Mesenchymal stem cell (in vitro differentiated cells and primary cell): ENCODE data around the gene LIMA1.
A peak's percentile ranks its signal among the peaks of the same experiment; 100 is the strongest.

Experiments used
- DNase-seq: peaks from one replicate; pipeline ENCODE4 v3.0.0-alpha.2; 2013
- H2AFZ ChIP-seq: one replicate; pipeline ENCODE4 v1.6.1; 2013; ENCODE audit warnings: low read depth, mild to moderate bottlenecking, control low read depth, inconsistent platforms, low read length, moderate library complexity
- H2AK5ac ChIP-seq: 2 replicates; pipeline ENCODE4 v1.6.1; 2013; ENCODE audit warnings: low read length, moderate library complexity, mild to moderate bottlenecking, inconsistent platforms; ENCODE audit not compliant: severe bottlenecking
- H2BK120ac ChIP-seq: one replicate; pipeline ENCODE4 v1.6.1; 2013; ENCODE audit warnings: low read depth, mild to moderate bottlenecking, inconsistent platforms, low read length, moderate library complexity
- H2BK12ac ChIP-seq, 2 experiments: one replicate each; pipeline ENCODE4 v1.6.1; 2013; ENCODE audit warnings: inconsistent platforms in 2 of 2, low read length in 2 of 2, mild to moderate bottlenecking in 2 of 2, moderate library complexity in 2 of 2, control low read depth in 1 of 2
- H2BK15ac ChIP-seq: one replicate; pipeline ENCODE4 v1.6.1; 2013; ENCODE audit warnings: mild to moderate bottlenecking, low read depth, inconsistent platforms; ENCODE audit not compliant: poor library complexity, severe bottlenecking
- H2BK5ac ChIP-seq: 2 replicates; pipeline ENCODE4 v1.6.1; 2013; ENCODE audit warnings: low read depth, mild to moderate bottlenecking, low read length, control low read depth, inconsistent platforms; ENCODE audit not compliant: poor library complexity, severe bottlenecking
- H3K14ac ChIP-seq, 2 experiments: one replicate each; pipeline ENCODE4 v1.6.1; 2013; ENCODE audit warnings: inconsistent platforms in 2 of 2, low read length in 2 of 2, control low read depth in 1 of 2, mild to moderate bottlenecking in 1 of 2, moderate library complexity in 1 of 2
- H3K18ac ChIP-seq, 2 experiments: one replicate each; pipeline ENCODE4 v1.6.1; 2013; ENCODE audit warnings: inconsistent platforms in 2 of 2, low read length in 2 of 2, control low read depth in 1 of 2, low read depth in 1 of 2, mild to moderate bottlenecking in 1 of 2
- H3K23ac ChIP-seq, 2 experiments: one replicate each; pipeline ENCODE4 v1.6.1; 2013; ENCODE audit warnings: inconsistent platforms in 2 of 2, low read length in 2 of 2, mild to moderate bottlenecking in 2 of 2, moderate library complexity in 2 of 2, control low read depth in 1 of 2
- H3K27ac ChIP-seq: 2 replicates; pipeline ENCODE4 v1.5.1; 2013; ENCODE audit warnings: mild to moderate bottlenecking, moderate library complexity, low read length, control low read depth, inconsistent platforms; ENCODE audit not compliant: poor library complexity, severe bottlenecking
- H3K27me3 ChIP-seq, 2 experiments: 2 replicates each; pipeline versions ENCODE4 v1.6.1 to v1.7.0; 2013; ENCODE audit warnings: low read length in 2 of 2, mild to moderate bottlenecking in 2 of 2, moderate library complexity in 2 of 2, control low read depth in 1 of 2, inconsistent platforms in 1 of 2; ENCODE audit not compliant: control insufficient read depth in 1 of 2, insufficient read depth in 1 of 2
- H3K36me3 ChIP-seq, 2 experiments: 2 replicates each; pipeline versions ENCODE4 v1.6.1 to v1.7.0; 2013; ENCODE audit warnings: low read length in 2 of 2, control low read depth in 1 of 2, inconsistent platforms in 1 of 2, low read depth in 1 of 2, mild to moderate bottlenecking in 1 of 2; ENCODE audit not compliant: insufficient read depth in 2 of 2, control insufficient read depth in 1 of 2
- H3K4ac ChIP-seq, 2 experiments: one replicate each; pipeline ENCODE4 v1.6.1; 2013; ENCODE audit warnings: inconsistent platforms in 2 of 2, low read length in 2 of 2, mild to moderate bottlenecking in 2 of 2, moderate library complexity in 2 of 2, control low read depth in 1 of 2, low read depth in 1 of 2
- H3K4me1 ChIP-seq: 2 replicates; pipeline ENCODE4 v1.6.1; 2013; ENCODE audit warnings: low read depth, low read length, control low read depth; ENCODE audit not compliant: control insufficient read depth, insufficient read depth
- H3K4me2 ChIP-seq: 2 replicates; pipeline ENCODE4 v1.6.1; 2013; ENCODE audit warnings: low read length, mild to moderate bottlenecking, inconsistent platforms; ENCODE audit not compliant: poor library complexity, severe bottlenecking
- H3K4me3 ChIP-seq, 2 experiments: 2 replicates each; pipeline versions ENCODE4 v1.5.1 to v1.7.0; 2013; ENCODE audit warnings: low read length in 2 of 2, mild to moderate bottlenecking in 2 of 2, control low read depth in 1 of 2, low read depth in 1 of 2; ENCODE audit not compliant: insufficient read depth in 1 of 2
- H3K79me1 ChIP-seq: replicated peaks from 2 replicates; pipeline ENCODE4 v1.6.1; 2013; ENCODE audit warnings: mild to moderate bottlenecking, control low read depth, low read length, inconsistent platforms; ENCODE audit not compliant: poor library complexity, severe bottlenecking
- H3K9ac ChIP-seq: 2 replicates; pipeline ENCODE4 v1.7.0; 2013; ENCODE audit warnings: mild to moderate bottlenecking, low read length, moderate library complexity
- H3K9me3 ChIP-seq: 2 replicates; pipeline ENCODE4 v1.7.0; 2013; ENCODE audit warnings: mild to moderate bottlenecking, low read length; ENCODE audit not compliant: control insufficient read depth
- H4K8ac ChIP-seq: one replicate; pipeline ENCODE4 v1.6.1; 2013; ENCODE audit warnings: inconsistent platforms, mild to moderate bottlenecking, low read length, moderate library complexity
- H4K91ac ChIP-seq: one replicate; pipeline ENCODE4 v1.6.1; 2013; ENCODE audit warnings: mild to moderate bottlenecking, low read length, inconsistent platforms
- WGBS: methylation state at CpG from one replicate; pipeline ENCODE4 v1.1.7; 2013; ENCODE audit warnings: mixed read lengths; 5-methylcytosine and 5-hydroxymethylcytosine counted together

Gene LIMA1

GRCh38 chr12:50212071-50212467, 71.3 kb downstream of the LIMA1 start:
- WGBS = 38% methylated on average over 2 of the region's 2 CpGs
- no peak overlapping the region for H3K14ac ChIP-seq

GRCh38 chr12:50211392-50212070, 71.8 kb downstream of the LIMA1 start:
- no peak overlapping the region for H3K4me3 ChIP-seq
- H2BK120ac ChIP-seq = peak overlapping the region; percentile 42
- WGBS = 27% methylated on average over 3 of the region's 6 CpGs

More at GRCh38 chr12:50212071-50212467, 71.3 kb downstream of the LIMA1 start:
- H3K27ac ChIP-seq = no peak overlapping the region
- no peak overlapping the region for H3K18ac ChIP-seq
- no peak overlapping the region for H3K4me2 ChIP-seq
- no peak overlapping the region for H2AK5ac ChIP-seq
- peaks cover 2% of the 10 kb centered on the region for H3K4me1 ChIP-seq
- H3K4me3 ChIP-seq = no peak overlapping the region
- no peak overlapping the region for H2BK120ac ChIP-seq
- no peak overlapping the region for H2BK15ac ChIP-seq
- no peaks in the 10 kb centered on the region for H3K27me3 ChIP-seq
- H3K36me3 ChIP-seq = peaks cover 0 to 76% of the 10 kb centered on the region in 2 experiments
- no peak overlapping the region for H4K91ac ChIP-seq
- H2AFZ ChIP-seq = no peak overlapping the region
- no peak for DNase-seq
- H2BK12ac ChIP-seq = no peak overlapping the region
- no peaks in the 10 kb centered on the region for H3K9me3 ChIP-seq
- H3K9ac ChIP-seq = peak overlapping the region; percentile 78
- H2BK5ac ChIP-seq = no peak overlapping the region
- no peak overlapping the region for H3K4ac ChIP-seq
- H3K79me1 ChIP-seq = peaks cover 3% of the 10 kb centered on the region
- no peak overlapping the region for H3K23ac ChIP-seq
- H4K8ac ChIP-seq = no peak overlapping the region

GRCh38 chr12:50207424-50207823, 75.9 kb downstream of the LIMA1 start:
- Histone ChIP-seq H3K27me3 (no peaks in the 10 kb centered on the region), H3K4me2 (no peak overlapping the region), H3K4me1 (peaks cover 2% of the 10 kb centered on the region), H2AK5ac (no peak overlapping the region), H2AFZ (no peak overlapping the region), H4K91ac (no peak overlapping the region), H3K4me3 (no peak overlapping the region), H3K14ac (no peak overlapping the region), H2BK12ac (no peak overlapping the region), H3K18ac (no peak overlapping the region), H2BK120ac (no peak overlapping the region), H3K4ac (no peak overlapping the region), H3K23ac (no peak overlapping the region), H3K27ac (no peak overlapping the region), H3K9ac (no peak overlapping the region), H3K79me1 (peaks cover 9% of the 10 kb centered on the region), H2BK5ac (no peak overlapping the region), H3K9me3 (no peaks in the 10 kb centered on the region), H3K36me3 (peaks cover 15 to 80% of the 10 kb centered on the region in 2 experiments), H2BK15ac (no peak overlapping the region), H4K8ac (no peak overlapping the region)
- 100% methylated on average over 2 of the region's 2 CpGs for WGBS
- no peak for DNase-seq

More at GRCh38 chr12:50211392-50212070, 71.8 kb downstream of the LIMA1 start:
- no peak overlapping the region for H3K4me2 ChIP-seq
- H3K36me3 ChIP-seq = peaks cover 0 to 74% of the 10 kb centered on the region in 2 experiments
- peak overlapping the region; percentile 78 for H3K9ac ChIP-seq
- H3K27me3 ChIP-seq = no peaks in the 10 kb centered on the region
- peak overlapping the region; percentile 3 for H2AK5ac ChIP-seq
- no peak overlapping the region for H4K91ac ChIP-seq
- H3K23ac ChIP-seq = no peak overlapping the region
- H3K79me1 ChIP-seq = peaks cover 5% of the 10 kb centered on the region
- no peak overlapping the region for H2BK15ac ChIP-seq
- peak overlapping the region in 1 of 2 experiments; percentile 72 for H3K4ac ChIP-seq
- H4K8ac ChIP-seq = peak overlapping the region; percentile 59
- H2BK5ac ChIP-seq = no peak overlapping the region
- peak overlapping the region; percentile 15 for H3K27ac ChIP-seq
- peak; percentile 74 for DNase-seq
- no peak overlapping the region for H2AFZ ChIP-seq
- peaks cover 2% of the 10 kb centered on the region for H3K4me1 ChIP-seq
- H3K9me3 ChIP-seq = no peaks in the 10 kb centered on the region
- peak overlapping the region in 1 of 2 experiments; percentile 19 for H3K18ac ChIP-seq
- no peak overlapping the region for H3K14ac ChIP-seq
- H2BK12ac ChIP-seq = no peak overlapping the region

- Histone ChIP-seq H3K36me3 (peaks cover 15 to 84% of the 10 kb centered on the region in 2 experiments), H4K91ac (no peak overlapping the region), H3K4ac (no peak overlapping the region), H2BK5ac (no peak overlapping the region), H2BK120ac (no peak overlapping the region), H3K23ac (no peak overlapping the region), H3K14ac (no peak overlapping the region), H2AFZ (no peak overlapping the region), H3K4me2 (no peak overlapping the region), H3K9ac (no peak overlapping the region), H3K27ac (no peak overlapping the region), H3K27me3 (no peaks in the 10 kb centered on the region), H2BK12ac (no peak overlapping the region), H3K18ac (no peak overlapping the region), H2BK15ac (no peak overlapping the region), H2AK5ac (no peak overlapping the region), H3K79me1 (peaks cover 9% of the 10 kb centered on the region), H3K4me3 (no peak overlapping the region), H4K8ac (no peak overlapping the region), H3K9me3 (no peaks in the 10 kb centered on the region), H3K4me1 (peaks cover 2% of the 10 kb centered on the region)
- no peak for DNase-seq
- 98% methylated on average over 6 of the region's 6 CpGs for WGBS
Measured at GRCh38 chr12:50205648-50206047, 77.7 kb downstream of the LIMA1 start.
